NCI-H2227 treated with DMSO at 0.1 percent for 48 hours (cell line): ENCODE results near the gene MIDN.

ENCODE experiments used
- DNase-seq: peaks from one replicate; lab custom pipeline; 2025; lab: John Stamatoyannopoulos, UW

MIDN gene

GRCh38 chr19:1233115-1233667 lies 15.2 kb upstream of the MIDN start:
- DNase-seq, result no peak

GRCh38 chr19:1234051-1234954 lies 14.1 kb upstream of the MIDN start:
- DNase-seq, result no peak

GRCh38 chr19:1234955-1235380 lies 13.4 kb upstream of the MIDN start:
- no peak for DNase-seq

- DNase-seq, result no peak
Observed at GRCh38 chr19:1235625-1236538, 12.5 kb upstream of the MIDN start.

GRCh38 chr19:1236576-1236975 lies 11.8 kb upstream of the MIDN start:
- peak; percentile 29 for DNase-seq

- DNase-seq, result no peak
Observed at GRCh38 chr19:1237027-1237659, 11.2 kb upstream of the MIDN start.

- no peak for DNase-seq
Observed at GRCh38 chr19:1237754-1238368, 10.5 kb upstream of the MIDN start, which contains the start of gene CBARP. Gene CBARP, minus strand, starts transcription at chr19:1238005. Its CDS starts 1,905 bp downstream, at chr19:1236100.

- DNase-seq, result no peak
Observed at GRCh38 chr19:1238369-1239303, 9.7 kb upstream of the MIDN start.

- no peak for DNase-seq
Observed at GRCh38 chr19:1239420-1239795, 9.0 kb upstream of the MIDN start.

GRCh38 chr19:1239796-1240737 lies 8.3 kb upstream of the MIDN start:
- peak; percentile 59 for DNase-seq

GRCh38 chr19:1240925-1241324 lies 7.5 kb upstream of the MIDN start:
- DNase-seq, result no peak

GRCh38 chr19:1241417-1242095 lies 6.8 kb upstream of the MIDN start, which contains the start of gene ATP5F1D:
Gene ATP5F1D, plus strand, starts transcription at chr19:1241751. Its CDS starts 100 bp downstream, at chr19:1241851.
- peak; percentile 71 for DNase-seq

- peak; percentile 37 for DNase-seq
Observed at GRCh38 chr19:1243768-1244692, 4.4 kb upstream of the MIDN start.

- DNase-seq, result no peak
Observed at GRCh38 chr19:1244693-1245451, 3.5 kb upstream of the MIDN start.

GRCh38 chr19:1245494-1246264 lies 2.7 kb upstream of the MIDN start:
- no peak for DNase-seq
